ENCODE data around the gene NABP1. TPM values are rescaled to one million over a fixed set of nuclear protein-coding genes. Genes with fewer than 3 reads are reported as not detected.
"Not testable (repeated sequence)": the region's sequence is repeated elsewhere in the genome, so short reads cannot be mapped to it uniquely, and the experiment has no call there.

NABP1 gene
- total and polyA plus RNA-seq, 12 donors: 1.2 to 15.3 (median 3.8) TPM

GRCh38 chr2:191638802-191639172 lies 39.1 kb upstream of the NABP1 start:
- H3K27ac ChIP-seq: peak overlapping the region in 1 of 10 donors; percentile 86
- no peak for TF ChIP-seq CTCF (IDR thresholded peaks at IDR 0.05)

GRCh38 chr2:191641609-191642008 lies 36.3 kb upstream of the NABP1 start:
- H3K4me3 ChIP-seq: no peak overlapping the region
- intact Hi-C loops (cut with DNase I): no loop called here
- H3K4me1 ChIP-seq: peaks cover 0 to 31% (median 0%) of the 10 kb centered on the region in 9 donors
- no peaks in the 10 kb centered on the region for H3K36me3 ChIP-seq
- ATAC-seq: no peak
- no peaks in the 10 kb centered on the region for H3K27me3 ChIP-seq
- no peak for DNase-seq
- 70 to 75% methylated on average over 1 of the region's 1 CpG for WGBS, 2 donors
- H3K27ac ChIP-seq: no peak overlapping the region
- no peaks in the 10 kb centered on the region for H3K9me3 ChIP-seq
- TF ChIP-seq CTCF (IDR thresholded peaks at IDR 0.05): no peak

More at GRCh38 chr2:191638802-191639172, 39.1 kb upstream of the NABP1 start:
- Histone ChIP-seq H3K4me3 (no peak overlapping the region), H3K4me1 (peaks cover 0 to 28% (median 0%) of the 10 kb centered on the region in 9 donors), H3K27me3 (peaks cover 0 to 9% (median 0%) of the 10 kb centered on the region in 7 donors), H3K9me3 (no peaks in the 10 kb centered on the region), H3K36me3 (no peaks in the 10 kb centered on the region)
- DNase-seq (no peak), ATAC-seq (no peak)
- intact Hi-C loops (cut with DNase I): no loop called here
- WGBS, 2 donors: 98 to 100% methylated on average over 1 of the region's 1 CpG

- ATAC-seq (no peak), DNase-seq (no peak)
- TF ChIP-seq CTCF (IDR thresholded peaks at IDR 0.05): no peak
- H3K27me3 ChIP-seq: no peaks in the 10 kb centered on the region
- no peak overlapping the region for H3K4me3 ChIP-seq
- H3K4me1 ChIP-seq: peaks cover 0 to 22% (median 0%) of the 10 kb centered on the region in 9 donors
- no peak overlapping the region for H3K27ac ChIP-seq
- intact Hi-C loops (cut with DNase I): no loop called here
- no peaks in the 10 kb centered on the region for H3K9me3 ChIP-seq
- 86 to 93% methylated on average over 2 of the region's 2 CpGs for WGBS, 2 donors
- no peaks in the 10 kb centered on the region for H3K36me3 ChIP-seq
Observed at GRCh38 chr2:191642541-191642940, 35.4 kb upstream of the NABP1 start.

GRCh38 chr2:191643429-191643828 lies 34.5 kb upstream of the NABP1 start:
- WGBS, 2 donors: 80 to 81% methylated on average over 5 of the region's 5 CpGs
- ATAC-seq (no peak), DNase-seq (no peak)
- no peaks in the 10 kb centered on the region for H3K9me3 ChIP-seq
- no peak overlapping the region for H3K27ac ChIP-seq
- no peak for TF ChIP-seq CTCF (IDR thresholded peaks at IDR 0.05)
- no peak overlapping the region for H3K4me3 ChIP-seq
- H3K36me3 ChIP-seq: no peaks in the 10 kb centered on the region
- H3K4me1 ChIP-seq: peaks cover 0 to 13% (median 0%) of the 10 kb centered on the region in 9 donors
- no peaks in the 10 kb centered on the region for H3K27me3 ChIP-seq
- intact Hi-C loops (cut with DNase I): no loop called here

GRCh38 chr2:191644613-191645012 lies 33.3 kb upstream of the NABP1 start:
- H3K9me3 ChIP-seq; DNase-seq; H3K36me3 ChIP-seq; H3K4me3 ChIP-seq; intact Hi-C loops (cut with DNase I); H3K27ac ChIP-seq; H3K27me3 ChIP-seq; H3K4me1 ChIP-seq; ATAC-seq: not testable (repeated sequence)
- 68 to 72% methylated on average over 4 of the region's 4 CpGs for WGBS, 2 donors

Measured in heart right ventricle (tissue), 16 donors.